ENCODE measurements around the gene PLEKHG3.
A peak's percentile ranks its signal among the peaks of the same experiment; 100 is the strongest.
"Not testable (repeated sequence)": the region's sequence is repeated elsewhere in the genome, so short reads cannot be mapped to it uniquely, and the experiment has no call there.

PLEKHG3 gene

GRCh38 chr14:64688811-64689281 lies 15.4 kb upstream of the PLEKHG3 start:
- DNase-seq, result no peak

- no peak for DNase-seq
Measured at GRCh38 chr14:64689289-64689688, 14.9 kb upstream of the PLEKHG3 start.

GRCh38 chr14:64690607-64691006 lies 13.6 kb upstream of the PLEKHG3 start:
- not testable (repeated sequence) for DNase-seq

GRCh38 chr14:64691376-64691775 lies 12.8 kb upstream of the PLEKHG3 start:
- DNase-seq, result no peak

GRCh38 chr14:64692189-64692985 lies 11.8 kb upstream of the PLEKHG3 start:
- DNase-seq, result no peak

GRCh38 chr14:64692986-64693809 lies 11.0 kb upstream of the PLEKHG3 start:
- no peak for DNase-seq

- DNase-seq, result no peak
Measured at GRCh38 chr14:64693810-64694165, 10.4 kb upstream of the PLEKHG3 start.

GRCh38 chr14:64695071-64695470 lies 9.2 kb upstream of the PLEKHG3 start:
- peak; percentile 11 for DNase-seq

- DNase-seq, result no peak
Measured at GRCh38 chr14:64696355-64696857, 7.8 kb upstream of the PLEKHG3 start.

- DNase-seq, result no peak
Measured at GRCh38 chr14:64698903-64699302, 5.3 kb upstream of the PLEKHG3 start.

- no peak for DNase-seq
Measured at GRCh38 chr14:64700290-64700689, 3.9 kb upstream of the PLEKHG3 start.

GRCh38 chr14:64700894-64701293 lies 3.3 kb upstream of the PLEKHG3 start:
- no peak for DNase-seq

- DNase-seq, result no peak
Measured at GRCh38 chr14:64701660-64702059, 2.6 kb upstream of the PLEKHG3 start.

- DNase-seq, result no peak
Measured at GRCh38 chr14:64702493-64703394, 1.5 kb upstream of the PLEKHG3 start.

GRCh38 chr14:64703395-64704142 lies 655 bp upstream of the PLEKHG3 start:
- no peak for DNase-seq

- peak; percentile 34 for DNase-seq
Measured at GRCh38 chr14:64704743-64705380, 638 bp downstream of the PLEKHG3 start.

GRCh38 chr14:64705381-64706118 lies 1.3 kb downstream of the PLEKHG3 start:
- peak; percentile 37 for DNase-seq

- DNase-seq, result no peak
Measured at GRCh38 chr14:64706119-64706592, 1.9 kb downstream of the PLEKHG3 start.

GRCh38 chr14:64706593-64707193 lies 2.5 kb downstream of the PLEKHG3 start:
- no peak for DNase-seq

GRCh38 chr14:64707661-64708060 lies 3.4 kb downstream of the PLEKHG3 start:
- DNase-seq, result peak; percentile 81

Measured in EL (cell line).